ENCODE results near the gene C1orf159. TPM values are rescaled to one million over a fixed set of nuclear protein-coding genes. Genes with fewer than 3 reads are reported as not detected.

Gene C1orf159
- total RNA-seq, 6 experiments from 2014 or later, result 4.0 to 7.7 (median 6.4) TPM

GRCh38 chr1:1092894-1093609 is 22.8 kb downstream of the C1orf159 start:
- WGBS (ENCODE audit: insufficient coverage, low coverage, low lambda C conversion rate, missing lambda C conversion rate), result 89% methylated on average over 9 of the region's 14 CpGs
- ATAC-seq (no peak), DNase-seq (peak in 1 of 3 donors; percentile 37)
- Histone ChIP-seq H3K36me3 (no peaks in the 10 kb centered on the region), H3K9me3 (no peaks in the 10 kb centered on the region), H3K4me3 (no peak overlapping the region), H3K27me3 (no peaks in the 10 kb centered on the region), H3K27ac (no peak overlapping the region), H3K4me1 (no peaks in the 10 kb centered on the region)
- intact Hi-C loops (cut with DNase I), result no loop called here
- TF ChIP-seq, protein P1, sequence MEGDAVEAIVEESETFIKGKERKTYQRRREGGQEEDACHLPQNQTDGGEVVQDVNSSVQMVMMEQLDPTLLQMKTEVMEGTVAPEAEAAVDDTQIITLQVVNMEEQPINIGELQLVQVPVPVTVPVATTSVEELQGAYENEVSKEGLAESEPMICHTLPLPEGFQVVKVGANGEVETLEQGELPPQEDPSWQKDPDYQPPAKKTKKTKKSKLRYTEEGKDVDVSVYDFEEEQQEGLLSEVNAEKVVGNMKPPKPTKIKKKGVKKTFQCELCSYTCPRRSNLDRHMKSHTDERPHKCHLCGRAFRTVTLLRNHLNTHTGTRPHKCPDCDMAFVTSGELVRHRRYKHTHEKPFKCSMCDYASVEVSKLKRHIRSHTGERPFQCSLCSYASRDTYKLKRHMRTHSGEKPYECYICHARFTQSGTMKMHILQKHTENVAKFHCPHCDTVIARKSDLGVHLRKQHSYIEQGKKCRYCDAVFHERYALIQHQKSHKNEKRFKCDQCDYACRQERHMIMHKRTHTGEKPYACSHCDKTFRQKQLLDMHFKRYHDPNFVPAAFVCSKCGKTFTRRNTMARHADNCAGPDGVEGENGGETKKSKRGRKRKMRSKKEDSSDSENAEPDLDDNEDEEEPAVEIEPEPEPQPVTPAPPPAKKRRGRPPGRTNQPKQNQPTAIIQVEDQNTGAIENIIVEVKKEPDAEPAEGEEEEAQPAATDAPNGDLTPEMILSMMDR (IDR thresholded peaks at IDR 0.05), result no peak
- TF ChIP-seq POLR2A (IDR thresholded peaks at IDR 0.05), result no peak

- DNase-seq, result peak in 1 of 3 donors; percentile 48
- intact Hi-C loops (cut with DNase I), result no loop called here
- Histone ChIP-seq H3K9me3 (no peaks in the 10 kb centered on the region), H3K4me3 (no peak overlapping the region), H3K4me1 (no peaks in the 10 kb centered on the region), H3K36me3 (no peaks in the 10 kb centered on the region), H3K27me3 (no peaks in the 10 kb centered on the region), H3K27ac (no peak overlapping the region)
- peak in 2 of 4 donors; percentile 5 to 10 for ATAC-seq
- TF ChIP-seq POLR2A (IDR thresholded peaks at IDR 0.05), result no peak
- TF ChIP-seq, protein P1 (IDR thresholded peaks at IDR 0.05), result no peak
- 100% methylated on average over 3 of the region's 28 CpGs for WGBS (ENCODE audit: insufficient coverage, low coverage, low lambda C conversion rate, missing lambda C conversion rate)
Observed at GRCh38 chr1:1092149-1092855, 23.6 kb downstream of the C1orf159 start.

- Histone ChIP-seq H3K36me3 (no peaks in the 10 kb centered on the region), H3K9me3 (no peaks in the 10 kb centered on the region), H3K27me3 (no peaks in the 10 kb centered on the region), H3K4me3 (no peak overlapping the region), H3K27ac (no peak overlapping the region), H3K4me1 (no peaks in the 10 kb centered on the region)
- intact Hi-C loops (cut with DNase I), result no loop called here
- 89% methylated on average over 18 of the region's 28 CpGs for WGBS (ENCODE audit: insufficient coverage, low coverage, low lambda C conversion rate, missing lambda C conversion rate)
- ATAC-seq (no peak), DNase-seq (peak in 2 of 3 donors; percentile 41 to 57)
- TF ChIP-seq POLR2A (IDR thresholded peaks at IDR 0.05), result no peak
- TF ChIP-seq, protein P1 (IDR thresholded peaks at IDR 0.05), result no peak
Observed at GRCh38 chr1:1091344-1092148, 24.3 kb downstream of the C1orf159 start.

DNA sequence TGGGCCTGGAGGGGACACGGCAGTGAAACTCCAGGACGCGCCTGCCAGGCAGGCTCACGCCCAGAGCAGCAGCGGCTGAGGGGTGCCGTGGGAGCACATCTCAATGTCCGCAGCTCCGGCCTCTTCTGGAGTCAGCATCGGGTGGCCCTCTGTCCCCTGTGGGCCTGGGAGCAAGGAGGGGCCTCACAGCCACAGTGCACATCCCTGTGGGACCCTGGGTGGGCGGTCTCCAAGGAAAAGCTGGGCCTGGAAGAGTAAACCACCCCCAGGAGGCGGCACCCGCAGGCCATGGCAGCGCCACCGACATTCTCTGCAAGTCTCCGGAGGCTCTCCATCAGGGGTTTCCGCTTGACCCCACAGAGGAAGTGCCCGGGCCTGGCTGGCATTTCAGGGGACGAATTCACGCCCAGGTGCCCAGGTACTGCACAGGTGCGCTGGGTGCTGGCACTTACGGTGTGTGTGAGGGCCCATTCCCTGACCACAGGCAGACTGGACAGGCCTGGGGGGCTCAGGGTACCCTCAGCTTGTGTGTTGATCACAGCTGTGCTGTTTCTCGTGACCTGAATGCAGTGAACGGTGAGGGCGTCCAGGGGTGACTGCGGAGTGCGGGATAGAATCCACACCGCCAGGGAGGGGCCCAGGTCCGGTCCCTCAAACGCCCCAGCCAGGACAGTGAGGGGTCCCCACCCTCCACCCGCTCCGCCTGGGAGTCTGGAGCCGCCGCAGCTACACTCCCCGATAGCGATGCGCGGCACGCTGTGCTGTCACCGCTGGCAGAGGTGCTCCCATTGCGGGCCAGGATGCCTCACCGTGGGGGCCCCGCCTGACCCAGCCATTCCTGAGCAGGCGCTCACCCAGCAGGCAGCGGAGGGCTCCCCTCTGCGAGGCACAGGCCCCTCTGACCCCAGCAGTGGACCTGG is 25.2 kb downstream of the C1orf159 start:
- 83% methylated on average over 2 of the region's 45 CpGs for WGBS (ENCODE audit: insufficient coverage, low coverage, low lambda C conversion rate, missing lambda C conversion rate)
- Histone ChIP-seq H3K36me3 (no peaks in the 10 kb centered on the region), H3K9me3 (no peaks in the 10 kb centered on the region), H3K4me3 (no peak overlapping the region), H3K27ac (no peak overlapping the region), H3K27me3 (no peaks in the 10 kb centered on the region), H3K4me1 (no peaks in the 10 kb centered on the region)
- intact Hi-C loops (cut with DNase I), result no loop called here
- peak in 1 of 3 donors; percentile 52 for DNase-seq
- ATAC-seq, result no peak
- TF ChIP-seq, protein P1 (IDR thresholded peaks at IDR 0.05), result no peak
- TF ChIP-seq POLR2A (IDR thresholded peaks at IDR 0.05), result no peak

Data from right lobe of liver (tissue), 6 donors.